ENCODE results near the gene CCBE1.
A peak's percentile ranks its signal among the peaks of the same experiment; 100 is the strongest.

Gene CCBE1

GRCh38 chr18:59414111-59414653 lies 283.0 kb downstream of the CCBE1 start:
- no peak overlapping the region for H3K4me3 ChIP-seq (ENCODE audit: low read depth, low read length)
- no peak for DNase-seq (ENCODE audit: low read depth)
- TF ChIP-seq CTCF (IDR thresholded peaks at IDR 0.05; ENCODE audit: low read depth, low read length, missing control alignments) = no peak
- in situ Hi-C loops (cut with HindIII; ENCODE audit: low sequenced_read_pairs) = no loop called here

GRCh38 chr18:59402432-59403090 lies 294.7 kb downstream of the CCBE1 start:
- in situ Hi-C loops (cut with HindIII; ENCODE audit: low sequenced_read_pairs) = no loop called here
- DNase-seq (ENCODE audit: low read depth) = peak; percentile 43
- no peak overlapping the region for H3K4me3 ChIP-seq (ENCODE audit: low read depth, low read length)
- peak; percentile 99 for TF ChIP-seq CTCF (IDR thresholded peaks at IDR 0.05; ENCODE audit: low read depth, low read length, missing control alignments)

GRCh38 chr18:59400407-59400806 lies 296.8 kb downstream of the CCBE1 start:
- TF ChIP-seq CTCF (IDR thresholded peaks at IDR 0.05; ENCODE audit: low read depth, low read length, missing control alignments) = no peak
- DNase-seq (ENCODE audit: low read depth) = no peak
- in situ Hi-C loops (cut with HindIII; ENCODE audit: low sequenced_read_pairs) = no loop called here
- no peak overlapping the region for H3K4me3 ChIP-seq (ENCODE audit: low read depth, low read length)

GRCh38 chr18:59395226-59396175 lies 301.7 kb downstream of the CCBE1 start:
- no peak for DNase-seq (ENCODE audit: low read depth)
- TF ChIP-seq CTCF (IDR thresholded peaks at IDR 0.05; ENCODE audit: low read depth, low read length, missing control alignments) = no peak
- H3K4me3 ChIP-seq (ENCODE audit: low read depth, low read length) = no peak overlapping the region
- in situ Hi-C loops (cut with HindIII; ENCODE audit: low sequenced_read_pairs) = no loop called here

- H3K4me3 ChIP-seq (ENCODE audit: low read depth, low read length) = no peak overlapping the region
- TF ChIP-seq CTCF (IDR thresholded peaks at IDR 0.05; ENCODE audit: low read depth, low read length, missing control alignments) = no peak
- in situ Hi-C loops (cut with HindIII; ENCODE audit: low sequenced_read_pairs) = no loop called here
- DNase-seq (ENCODE audit: low read depth) = no peak
Observed at GRCh38 chr18:59393381-59393780, 303.8 kb downstream of the CCBE1 start.

GRCh38 chr18:59388817-59389216 lies 308.4 kb downstream of the CCBE1 start:
- TF ChIP-seq CTCF (IDR thresholded peaks at IDR 0.05; ENCODE audit: low read depth, low read length, missing control alignments) = no peak

More at GRCh38 chr18:59388817-59389216, 308.4 kb downstream of the CCBE1 start:
- in situ Hi-C loops (cut with HindIII; ENCODE audit: low sequenced_read_pairs) = no loop called here
- DNase-seq (ENCODE audit: low read depth) = no peak
- H3K4me3 ChIP-seq (ENCODE audit: low read depth, low read length) = no peak overlapping the region

Data from astrocyte of the cerebellum (primary cell).